ENCODE data around the gene ZNF205. TPM values are rescaled to one million over a fixed set of nuclear protein-coding genes. Genes with fewer than 3 reads are reported as not detected.

Gene ZNF205
- total and polyA plus RNA-seq, 2 of the 8 experiments (the other 6 are each of a cell fraction or from before 2014, with no cell fraction given), result 19.1 to 19.9 TPM

DNA sequence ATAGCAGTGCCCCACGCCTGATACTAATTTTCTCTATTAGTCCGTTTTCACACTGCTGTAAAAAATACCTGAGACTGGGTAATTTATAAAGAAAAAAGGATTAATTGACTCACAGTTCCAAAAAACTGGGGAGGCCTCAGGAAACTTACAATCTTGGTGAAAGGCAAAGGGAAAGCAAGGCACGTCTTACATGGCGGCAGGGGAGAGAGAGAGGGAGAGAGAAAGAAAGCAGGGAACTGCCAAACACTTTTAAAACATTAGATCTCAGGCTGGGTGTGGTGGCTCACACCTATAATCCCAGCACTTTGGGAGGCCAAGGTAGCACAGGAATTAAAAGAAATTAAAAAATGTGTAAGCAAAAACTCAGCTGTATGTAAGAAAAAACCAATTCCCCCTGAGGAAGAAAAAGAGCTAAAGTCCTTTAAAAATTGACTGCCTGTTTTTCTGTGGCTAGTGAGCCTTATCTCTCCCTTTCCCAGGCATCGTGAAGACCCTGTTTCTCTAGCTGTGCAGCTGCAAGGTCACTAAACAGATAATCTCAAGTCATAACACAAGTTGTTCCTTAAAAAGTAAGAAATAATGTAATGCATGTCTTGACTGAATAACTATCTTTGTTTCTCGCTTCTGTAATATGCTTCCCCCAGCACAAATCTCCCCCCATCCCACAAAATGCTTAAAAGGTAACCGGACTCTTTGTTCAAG lies 27.3 kb upstream of the ZNF205 start:
- Histone ChIP-seq H3K9ac (replicated peaks in 1 of 4; ENCODE audit: extremely low read depth in 1 of 4, low read depth in 3 of 4, low read length in 3 of 4) (no peak overlapping the region), H2AFZ (ENCODE audit: low read length) (no peak overlapping the region), H3K4me3 (ENCODE audit: extremely low read depth in 1 of 4, insufficient read depth in 2 of 4, low read depth in 3 of 4, low read length in 4 of 4) (no peak overlapping the region), H3K27ac (ENCODE audit: low read depth, low read length) (no peak overlapping the region), H3K79me2 (ENCODE audit: control insufficient read depth in 1 of 2, insufficient read depth in 2 of 2, low read length in 2 of 2) (no peaks in the 10 kb centered on the region; a peak in 1 of 4 replicates), H3K9me3 (ENCODE audit: insufficient read depth in 2 of 2, low read depth in 1 of 2, low read length in 1 of 2) (no peaks in the 10 kb centered on the region), H4K20me1 (replicated peaks in 1 of 2; ENCODE audit: control insufficient read depth in 1 of 2, insufficient read depth in 2 of 2, low read length in 2 of 2) (peaks cover 12 to 18% of the 10 kb centered on the region in 2 experiments), H2AK5ac (ENCODE audit: low read depth, low read length) (no peak overlapping the region), H3K4me1 (replicated peaks in 1 of 4; ENCODE audit: control insufficient read depth in 3 of 4, insufficient read depth in 4 of 4, low read length in 3 of 4) (peaks cover 0 to 6% (median 5%) of the 10 kb centered on the region in 4 experiments; a peak in 6 of 7 replicates), H3K23ac (ENCODE audit: insufficient read length) (no peak overlapping the region), H2BK120ac (replicated peaks; ENCODE audit: low read depth, low read length) (no peak overlapping the region), H3K36me3 (ENCODE audit: control insufficient read depth in 2 of 4, insufficient read depth in 4 of 4, low read length in 3 of 4) (peaks cover 10 to 24% (median 16%) of the 10 kb centered on the region in 4 experiments), H3K23me2 (ENCODE audit: low read depth, low read length) (no peaks in the 10 kb centered on the region), H2BK5ac (ENCODE audit: low read depth, low read length) (no peak overlapping the region), H3K56ac (replicated peaks; ENCODE audit: insufficient read length, low read depth, low read length) (no peak overlapping the region), H3K4ac (replicated peaks; ENCODE audit: insufficient read length, low read depth, low read length) (no peak overlapping the region), H3K14ac (ENCODE audit: insufficient read length) (no peak overlapping the region), H2BK15ac (ENCODE audit: low read length) (no peak overlapping the region), H2BK20ac (ENCODE audit: low read length) (no peak overlapping the region), H3K4me2 (ENCODE audit: insufficient read depth in 1 of 2, low read depth in 2 of 2, low read length in 2 of 2) (no peak overlapping the region), H2BK12ac (ENCODE audit: low read depth, low read length) (no peak overlapping the region), H3K79me1 (ENCODE audit: low read depth, low read length) (peaks cover 3% of the 10 kb centered on the region), H3K27me3 (replicated peaks in 1 of 4; ENCODE audit: control insufficient read depth in 3 of 4, extremely low read depth in 1 of 4, insufficient read depth in 3 of 4, low read length in 3 of 4) (no peaks in the 10 kb centered on the region), H3K18ac (ENCODE audit: extremely low read depth, low read length) (no peak overlapping the region), H4K91ac (replicated peaks; ENCODE audit: insufficient read length, low read length) (no peak overlapping the region), H4K8ac (ENCODE audit: extremely low read depth, insufficient read depth, low read length) (no peak overlapping the region), H4K5ac (ENCODE audit: insufficient read length, low read depth, low read length) (no peak overlapping the region)
- POLR2A ChIA-PET (ENCODE audit: partially characterized antibody), result interaction anchor here (0.8 kb wide), 1 partner anchor 14 kb away, joined by 4 read pairs; the partner anchor contains the start of gene ZSCAN10
- TF ChIP-seq SIX5 (IDR thresholded peaks at IDR 0.05; ENCODE audit: low read depth, low read length) (no peak), YY1 (IDR thresholded peaks at IDR 0.05; ENCODE audit: low read depth, low read length) (no peak)
- FAIRE-seq, result no peak
- WGBS, 2 experiments (ENCODE audit: extremely low coverage in 1 of 2, insufficient coverage in 1 of 2, insufficient read length in 1 of 2, insufficient replicate concordance in 2 of 2, low coverage in 1 of 2, low lambda C conversion rate in 2 of 2, missing lambda C conversion rate in 1 of 2), result 92% methylated on average over 7 of the region's 7 CpGs; no CpG with 5 or more reads in 1 of the 2 experiments
- DNase-seq (ENCODE audit: low read depth in 1 of 2, low spot score in 2 of 2), result no peak
- CTCF ChIA-PET (ENCODE audit: partially characterized antibody), result interaction anchor here (1.2 kb wide), 1 partner anchor 44 kb away, joined by 3 read pairs; no protein-coding TSS in a partner anchor

Data from H1 (cell line).